Progenitor cell of endocrine pancreas (in vitro differentiated cells): Measurements from ENCODE around the gene PLCL1. TPM values are rescaled to one million over a fixed set of nuclear protein-coding genes. Genes with fewer than 3 reads are reported as not detected.

Experiments used
- DNase-seq: peaks from one replicate; pipeline ENCODE4 v3.0.0; 2021; ENCODE audit warnings: low spot score; ENCODE audit not compliant: unreplicated experiment
- H3K27ac Mint-ChIP-seq: 2 replicates; pipeline ENCODE4 v1.8.0; 2021; ENCODE audit warnings: mild to moderate bottlenecking, moderate library complexity, mixed read lengths
- H3K27me3 Mint-ChIP-seq: 2 replicates; pipeline ENCODE4 v1.8.0; 2021; ENCODE audit warnings: mixed read lengths
- H3K36me3 Mint-ChIP-seq: 2 replicates; pipeline ENCODE4 v1.8.0; 2022; ENCODE audit warnings: mixed read lengths; ENCODE audit not compliant: insufficient read depth
- H3K4me1 Mint-ChIP-seq: 2 replicates; pipeline ENCODE4 v1.8.0; 2021; ENCODE audit warnings: low read depth, mixed read lengths
- H3K4me3 Mint-ChIP-seq: 2 replicates; pipeline ENCODE4 v1.8.0; 2021; ENCODE audit warnings: low read depth, mild to moderate bottlenecking, moderate library complexity, mixed read lengths
- H3K9me3 Mint-ChIP-seq: 2 replicates; pipeline ENCODE4 v1.8.0; 2021; ENCODE audit warnings: low read depth, mixed read lengths
- total RNA-seq: library from RNA; stranded (reverse); gene quantifications from 2 replicates; pipeline ENCODE4 v1.2.1, GENCODE V29; 2021
- TF ChIP-seq, protein P1 (sequence below): fragments of 200-600 bp; sonication (generic); IDR thresholded peaks from one replicate; pipeline ENCODE4 v1.5.0; 2021; ENCODE audit warnings: antibody characterized with exemption, mild to moderate bottlenecking; ENCODE audit not compliant: unreplicated experiment

PLCL1 gene
- total RNA-seq, 1 donor from 2014 or later, result 48.3 TPM

GRCh38 chr2:198096965-198097364 lies 292.6 kb downstream of the PLCL1 start:
- TF ChIP-seq, protein P1, sequence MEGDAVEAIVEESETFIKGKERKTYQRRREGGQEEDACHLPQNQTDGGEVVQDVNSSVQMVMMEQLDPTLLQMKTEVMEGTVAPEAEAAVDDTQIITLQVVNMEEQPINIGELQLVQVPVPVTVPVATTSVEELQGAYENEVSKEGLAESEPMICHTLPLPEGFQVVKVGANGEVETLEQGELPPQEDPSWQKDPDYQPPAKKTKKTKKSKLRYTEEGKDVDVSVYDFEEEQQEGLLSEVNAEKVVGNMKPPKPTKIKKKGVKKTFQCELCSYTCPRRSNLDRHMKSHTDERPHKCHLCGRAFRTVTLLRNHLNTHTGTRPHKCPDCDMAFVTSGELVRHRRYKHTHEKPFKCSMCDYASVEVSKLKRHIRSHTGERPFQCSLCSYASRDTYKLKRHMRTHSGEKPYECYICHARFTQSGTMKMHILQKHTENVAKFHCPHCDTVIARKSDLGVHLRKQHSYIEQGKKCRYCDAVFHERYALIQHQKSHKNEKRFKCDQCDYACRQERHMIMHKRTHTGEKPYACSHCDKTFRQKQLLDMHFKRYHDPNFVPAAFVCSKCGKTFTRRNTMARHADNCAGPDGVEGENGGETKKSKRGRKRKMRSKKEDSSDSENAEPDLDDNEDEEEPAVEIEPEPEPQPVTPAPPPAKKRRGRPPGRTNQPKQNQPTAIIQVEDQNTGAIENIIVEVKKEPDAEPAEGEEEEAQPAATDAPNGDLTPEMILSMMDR, result no peak
- Mint-ChIP-seq H3K27ac (no peak overlapping the region), H3K36me3 (peaks cover 10% of the 10 kb centered on the region), H3K4me1 (peaks cover 17% of the 10 kb centered on the region), H3K4me3 (no peak overlapping the region), H3K27me3 (no peaks in the 10 kb centered on the region), H3K9me3 (no peaks in the 10 kb centered on the region)
- DNase-seq, result no peak

DNA sequence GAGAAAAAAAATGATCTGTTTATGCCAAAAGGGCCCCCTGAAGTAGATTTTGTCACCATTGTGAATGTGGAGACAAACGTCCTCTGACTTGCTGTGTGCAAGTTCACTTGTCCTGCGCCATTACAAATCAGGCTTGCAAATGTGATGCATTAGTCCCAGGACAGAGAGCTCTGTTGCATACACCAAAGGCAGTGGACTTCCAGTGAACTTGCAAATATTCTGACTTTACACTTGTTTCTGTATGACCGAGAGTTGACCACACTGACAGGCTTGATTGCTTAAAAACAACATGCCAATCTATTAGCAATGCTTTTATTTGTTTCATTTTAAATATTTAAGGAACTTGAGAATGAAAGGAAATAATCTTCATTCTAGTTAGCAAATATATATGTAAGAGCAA lies 293.2 kb downstream of the PLCL1 start:
- peaks cover 11% of the 10 kb centered on the region for H3K36me3 Mint-ChIP-seq
- H3K27me3 Mint-ChIP-seq, result no peaks in the 10 kb centered on the region
- H3K9me3 Mint-ChIP-seq, result no peaks in the 10 kb centered on the region
- H3K27ac Mint-ChIP-seq, result no peak overlapping the region
- no peak overlapping the region for H3K4me3 Mint-ChIP-seq
- TF ChIP-seq, protein P1, result no peak
- peaks cover 16% of the 10 kb centered on the region for H3K4me1 Mint-ChIP-seq
- no peak for DNase-seq

DNA sequence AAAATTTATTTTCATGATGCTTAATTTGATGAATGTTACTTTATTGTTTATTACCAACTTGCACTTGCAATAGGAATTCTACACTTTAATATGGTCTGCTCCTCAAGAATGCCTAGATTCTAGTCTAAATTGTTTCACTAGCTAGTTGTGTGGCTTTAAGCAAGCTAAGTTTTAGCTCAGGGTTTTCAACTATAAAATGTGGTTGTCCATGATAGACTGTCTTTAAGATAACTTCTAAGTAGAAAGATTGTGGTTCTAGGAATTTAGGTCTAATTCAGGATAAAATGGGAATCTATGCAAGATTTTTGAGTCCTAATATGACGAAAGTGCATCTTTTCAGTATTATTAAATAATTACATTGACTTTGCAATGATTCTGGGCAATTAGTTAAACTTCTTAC lies 294.0 kb downstream of the PLCL1 start:
- no peak overlapping the region for H3K4me3 Mint-ChIP-seq
- H3K36me3 Mint-ChIP-seq, result peaks cover 14% of the 10 kb centered on the region
- H3K4me1 Mint-ChIP-seq, result peaks cover 13% of the 10 kb centered on the region
- DNase-seq, result no peak
- H3K27ac Mint-ChIP-seq, result no peak overlapping the region
- H3K9me3 Mint-ChIP-seq, result no peaks in the 10 kb centered on the region
- H3K27me3 Mint-ChIP-seq, result no peaks in the 10 kb centered on the region
- TF ChIP-seq, protein P1, result no peak

GRCh38 chr2:198098918-198099317 lies 294.5 kb downstream of the PLCL1 start:
- H3K27me3 Mint-ChIP-seq, result no peaks in the 10 kb centered on the region
- H3K4me1 Mint-ChIP-seq, result peaks cover 13% of the 10 kb centered on the region
- H3K27ac Mint-ChIP-seq, result peak overlapping the region; percentile 33
- H3K4me3 Mint-ChIP-seq, result no peak overlapping the region
- no peak for DNase-seq
- H3K36me3 Mint-ChIP-seq, result peaks cover 15% of the 10 kb centered on the region
- TF ChIP-seq, protein P1, result no peak
- H3K9me3 Mint-ChIP-seq, result no peaks in the 10 kb centered on the region

- H3K36me3 Mint-ChIP-seq, result peaks cover 28% of the 10 kb centered on the region
- H3K9me3 Mint-ChIP-seq, result peaks cover 12% of the 10 kb centered on the region
- TF ChIP-seq, protein P1, result no peak
- no peaks in the 10 kb centered on the region for H3K27me3 Mint-ChIP-seq
- H3K27ac Mint-ChIP-seq, result no peak overlapping the region
- peaks cover 10% of the 10 kb centered on the region for H3K4me1 Mint-ChIP-seq
- H3K4me3 Mint-ChIP-seq, result no peak overlapping the region
- DNase-seq, result no peak
Observed at GRCh38 chr2:198100346-198100745, 296.0 kb downstream of the PLCL1 start.
